CD4-positive, alpha-beta memory T cell (primary cell): Measurements from ENCODE around the gene UPK2. TPM values are rescaled to one million over a fixed set of nuclear protein-coding genes. Genes with fewer than 3 reads are reported as not detected.
"Not testable (repeated sequence)": the region's sequence is repeated elsewhere in the genome, so short reads cannot be mapped to it uniquely, and the experiment has no call there.

Experiments used
- CTCF ChIA-PET: fragments of 350-600 bp; sonication (Branson Sonifier 250); formaldehyde crosslinking; loops from one replicate; lab custom pipeline; 2021; ENCODE audit warnings: inconsistent platforms; ENCODE audit not compliant: partially characterized antibody; lab: Charles Lee
- POLR2A ChIA-PET: fragments of 350-600 bp; sonication (Branson Sonifier 250); formaldehyde crosslinking; loops from one replicate; lab custom pipeline; 2021; ENCODE audit not compliant: partially characterized antibody; lab: Charles Lee
- DNase-seq, 5 donors: peaks; one replicate each; pipeline versions ENCODE4 v3.0.0 to v3.0.0-alpha.2; 2020 to 2022; ENCODE audit warnings: mixed read lengths in 1 of 5
- H3K27ac ChIP-seq: one replicate; pipeline ENCODE4 v1.7.0; 2013; ENCODE audit warnings: low read depth, low read length
- H3K27me3 ChIP-seq: 2 replicates; pipeline ENCODE4 v1.7.0; 2013; ENCODE audit warnings: mild to moderate bottlenecking, low read length, moderate library complexity; ENCODE audit not compliant: insufficient read depth
- H3K36me3 ChIP-seq: 2 replicates; pipeline ENCODE4 v1.7.0; 2013; ENCODE audit warnings: mild to moderate bottlenecking, low read length, moderate library complexity; ENCODE audit not compliant: insufficient read depth
- H3K4me1 ChIP-seq: 2 replicates; pipeline ENCODE4 v1.7.0; 2013; ENCODE audit warnings: mild to moderate bottlenecking, low read length, moderate library complexity; ENCODE audit not compliant: insufficient read depth
- H3K4me3 ChIP-seq, 2 donors: one replicate each; pipeline ENCODE4 v1.7.0; 2013; ENCODE audit warnings: low read length in 2 of 2, mild to moderate bottlenecking in 1 of 2
- H3K9me3 ChIP-seq, 2 donors: one replicate each; pipeline ENCODE4 v1.7.0; 2013; ENCODE audit warnings: low read length in 2 of 2, control low read depth in 1 of 2; ENCODE audit not compliant: control insufficient read depth in 1 of 2
- H3K27ac Mint-ChIP-seq, 7 donors: one replicate each; pipeline ENCODE4 v1.8.0; 2020 to 2021; ENCODE audit warnings: mixed read lengths in 7 of 7, mild to moderate bottlenecking in 6 of 7, inconsistent platforms in 3 of 7, moderate library complexity in 3 of 7
- H3K27me3 Mint-ChIP-seq, 2 donors: one replicate each; pipeline ENCODE4 v1.8.0; 2020 to 2021; ENCODE audit warnings: mixed read lengths in 2 of 2
- H3K36me3 Mint-ChIP-seq, 2 donors: one replicate each; pipeline ENCODE4 v1.8.0; 2020 to 2021; ENCODE audit warnings: mixed read lengths in 2 of 2, inconsistent platforms in 1 of 2, mild to moderate bottlenecking in 1 of 2
- H3K4me1 Mint-ChIP-seq, 4 donors: one replicate each; pipeline ENCODE4 v1.8.0; 2020 to 2021; ENCODE audit warnings: mixed read lengths in 4 of 4, mild to moderate bottlenecking in 1 of 4
- H3K4me3 Mint-ChIP-seq, 8 donors: one replicate each; pipeline ENCODE4 v1.8.0; 2020 to 2021; ENCODE audit warnings: mixed read lengths in 8 of 8, mild to moderate bottlenecking in 7 of 8, moderate library complexity in 6 of 8, inconsistent platforms in 3 of 8
- H3K9me3 Mint-ChIP-seq, 8 donors: one replicate each; pipeline ENCODE4 v1.8.0; 2020 to 2021; ENCODE audit warnings: mixed read lengths in 8 of 8, mild to moderate bottlenecking in 5 of 8, inconsistent platforms in 3 of 8, moderate library complexity in 1 of 8
- intact Hi-C: fragments of 100-400 bp; cut with micrococcal nuclease; formaldehyde crosslinking; loops from one replicate; pipeline ENCODE4 v1.15.1; 2023
- polyA plus RNA-seq, 2 donors: library from polyadenylated mRNA; unstranded; fragments of 300-500 nt; fragmentation: Illumina TruSeq; gene quantifications; one replicate each; pipeline ENCODE4 v1.2.3, GENCODE V29; 2021
- total RNA-seq, 2 experiments: library from RNA; stranded (reverse); gene quantifications; one replicate each; pipeline ENCODE4 v1.2.3, GENCODE V29; 2021

UPK2 gene
- total and polyA plus RNA-seq, 4 experiments from 2014 or later: not detected

DNA sequence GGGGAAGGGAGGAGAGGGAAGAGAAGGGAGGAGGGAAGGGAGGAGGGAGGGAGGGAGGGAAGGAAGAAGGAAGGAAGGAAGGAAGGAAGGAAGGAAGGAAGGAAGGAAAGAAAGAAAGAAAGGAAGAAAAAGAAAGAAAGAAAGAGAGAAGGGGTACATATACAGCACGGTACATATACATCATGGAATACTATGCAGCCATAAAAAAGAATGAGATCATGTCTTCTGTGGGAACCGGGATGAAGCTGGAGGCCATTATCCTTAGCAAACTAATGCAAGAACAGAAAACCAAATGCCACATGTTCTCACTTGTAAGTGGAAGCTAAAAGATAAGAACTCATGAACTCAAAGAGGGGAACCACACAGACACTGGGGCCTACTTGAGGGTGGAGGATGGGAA, 13.4 kb downstream of the UPK2 start:
- H3K27ac Mint-ChIP-seq, H3K9me3 ChIP-seq, H3K4me3 ChIP-seq, H3K27me3 ChIP-seq, H3K4me1 Mint-ChIP-seq, H3K4me1 ChIP-seq, H3K36me3 ChIP-seq, H3K36me3 Mint-ChIP-seq, POLR2A ChIA-PET, H3K27ac ChIP-seq, intact Hi-C loops, H3K9me3 Mint-ChIP-seq, DNase-seq, H3K4me3 Mint-ChIP-seq, CTCF ChIA-PET: not testable (repeated sequence)
- H3K27me3 Mint-ChIP-seq: peaks cover 10 to 13% of the 10 kb centered on the region in 2 donors

GRCh38 chr11:118971646-118972045, 15.5 kb downstream of the UPK2 start, which contains the start of gene FOXR1:
Gene FOXR1, plus strand, starts transcription at chr11:118971761. Its CDS starts 171 bp downstream, at chr11:118971932.
- Histone ChIP-seq H3K27me3 (no peaks in the 10 kb centered on the region), H3K36me3 (no peaks in the 10 kb centered on the region), H3K4me3 (no peak within 1 kb of the TSS), H3K27ac (no peak within 1 kb of the TSS), H3K4me1 (no peaks in the 10 kb centered on the region), H3K9me3 (no peaks in the 10 kb centered on the region)
- DNase-seq: no peak
- Mint-ChIP-seq H3K4me3 (no peak within 1 kb of the TSS), H3K27me3 (peaks cover 15 to 20% of the 10 kb centered on the region in 2 donors), H3K4me1 (no peaks in the 10 kb centered on the region), H3K27ac (no peak within 1 kb of the TSS), H3K9me3 (no peaks in the 10 kb centered on the region), H3K36me3 (no peaks in the 10 kb centered on the region)
- ChIA-PET POLR2A (no interaction called here), CTCF (no interaction called here)
- intact Hi-C loops: no loop called here

GRCh38 chr11:118973985-118974384, 17.9 kb downstream of the UPK2 start:
- Mint-ChIP-seq H3K36me3 (no peaks in the 10 kb centered on the region), H3K4me3 (no peak overlapping the region), H3K9me3 (no peaks in the 10 kb centered on the region), H3K27me3 (peaks cover 18 to 19% of the 10 kb centered on the region in 2 donors), H3K27ac (no peak overlapping the region), H3K4me1 (peaks cover 0 to 1% (median 0%) of the 10 kb centered on the region in 4 donors)
- Histone ChIP-seq H3K36me3 (no peaks in the 10 kb centered on the region), H3K9me3 (no peaks in the 10 kb centered on the region), H3K27ac (no peak overlapping the region), H3K4me3 (no peak overlapping the region), H3K4me1 (no peaks in the 10 kb centered on the region), H3K27me3 (no peaks in the 10 kb centered on the region)
- intact Hi-C loops: no loop called here
- no peak for DNase-seq
- POLR2A ChIA-PET: no interaction called here
- CTCF ChIA-PET: interaction anchor here (0.6 kb wide), 1 partner anchor 17 kb away, joined by 3 read pairs; no protein-coding TSS in a partner anchor

DNA sequence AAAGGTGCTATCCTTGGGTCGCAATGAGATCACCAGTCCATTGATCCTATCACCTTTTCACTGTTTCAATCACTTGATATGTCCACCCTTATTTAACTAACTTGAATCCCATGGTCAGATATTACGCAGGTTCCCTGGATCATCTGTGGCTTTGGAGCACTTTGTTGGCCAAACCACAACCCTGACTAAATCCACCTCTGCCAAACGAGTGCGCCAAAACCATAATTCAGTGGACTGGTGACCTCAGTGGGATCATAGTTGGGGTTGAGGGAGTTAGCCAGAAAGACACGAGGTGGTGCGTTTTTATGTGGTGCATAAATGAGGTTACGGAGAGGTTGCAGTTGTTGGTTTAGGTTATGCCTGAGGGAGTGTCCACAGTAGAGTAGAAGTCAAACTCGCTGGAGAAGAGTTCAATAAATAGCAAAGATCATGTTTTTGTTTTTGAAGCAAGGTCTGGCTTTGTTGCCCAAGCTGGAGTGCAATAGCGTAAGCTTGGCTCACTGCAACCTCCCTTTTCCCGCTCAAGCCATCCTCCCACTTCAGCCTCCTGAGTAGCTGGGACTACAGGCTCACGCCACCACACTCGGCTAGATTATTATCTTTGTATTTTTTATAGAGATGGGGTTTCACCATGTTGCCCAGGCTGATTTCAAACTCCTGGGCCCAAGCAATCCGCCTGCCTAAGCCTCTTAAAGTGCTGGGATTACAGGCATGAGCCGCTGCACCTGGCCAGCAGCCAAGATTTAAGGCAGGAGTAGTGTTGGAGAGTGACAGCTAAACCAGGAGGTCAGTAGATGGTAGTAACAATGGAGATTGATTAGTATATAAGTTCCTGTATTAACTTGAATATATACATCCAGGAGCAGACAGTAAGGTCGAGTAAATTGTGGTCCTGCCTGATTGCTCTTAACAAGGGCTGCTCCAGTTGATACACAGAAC, 19.9 kb downstream of the UPK2 start:
- Histone ChIP-seq H3K27me3 (no peaks in the 10 kb centered on the region), H3K27ac (no peak overlapping the region), H3K4me1 (no peaks in the 10 kb centered on the region), H3K36me3 (no peaks in the 10 kb centered on the region), H3K4me3 (no peak overlapping the region), H3K9me3 (no peaks in the 10 kb centered on the region)
- Mint-ChIP-seq H3K4me1 (peaks cover 0 to 1% (median 0%) of the 10 kb centered on the region in 4 donors), H3K36me3 (no peaks in the 10 kb centered on the region), H3K4me3 (no peak overlapping the region), H3K27ac (no peak overlapping the region), H3K27me3 (peaks cover 14 to 15% of the 10 kb centered on the region in 2 donors), H3K9me3 (no peaks in the 10 kb centered on the region)
- CTCF ChIA-PET: no interaction called here
- DNase-seq: no peak
- intact Hi-C loops: no loop called here
- POLR2A ChIA-PET: no interaction called here

GRCh38 chr11:118979434-118979833, 23.3 kb downstream of the UPK2 start:
- no peaks in the 10 kb centered on the region for H3K9me3 Mint-ChIP-seq
- Histone ChIP-seq H3K4me3 (no peak overlapping the region), H3K27me3 (no peaks in the 10 kb centered on the region), H3K4me1 (no peaks in the 10 kb centered on the region), H3K27ac (no peak overlapping the region), H3K36me3 (no peaks in the 10 kb centered on the region), H3K9me3 (no peaks in the 10 kb centered on the region)
- H3K27ac Mint-ChIP-seq: peak overlapping the region in 1 of 7 donors; percentile 7
- no peaks in the 10 kb centered on the region for H3K36me3 Mint-ChIP-seq
- H3K4me3 Mint-ChIP-seq: no peak overlapping the region
- CTCF ChIA-PET: no interaction called here
- POLR2A ChIA-PET: no interaction called here
- no peak for DNase-seq
- intact Hi-C loops: no loop called here
- peaks cover 7 to 8% of the 10 kb centered on the region in 2 donors for H3K27me3 Mint-ChIP-seq
- H3K4me1 Mint-ChIP-seq: peaks cover 0 to 1% (median 0%) of the 10 kb centered on the region in 4 donors

- H3K9me3 Mint-ChIP-seq: no peaks in the 10 kb centered on the region
- H3K4me3 ChIP-seq: no peak overlapping the region
- no peak overlapping the region for H3K27ac ChIP-seq
- CTCF ChIA-PET: no interaction called here
- peaks cover 0 to 1% (median 0%) of the 10 kb centered on the region in 4 donors for H3K4me1 Mint-ChIP-seq
- no peaks in the 10 kb centered on the region for H3K36me3 ChIP-seq
- DNase-seq: no peak
- no peak overlapping the region for H3K4me3 Mint-ChIP-seq
- no peaks in the 10 kb centered on the region for H3K36me3 Mint-ChIP-seq
- peaks cover 3 to 4% of the 10 kb centered on the region in 2 donors for H3K27me3 Mint-ChIP-seq
- no peaks in the 10 kb centered on the region for H3K27me3 ChIP-seq
- POLR2A ChIA-PET: no interaction called here
- no peaks in the 10 kb centered on the region for H3K9me3 ChIP-seq
- H3K4me1 ChIP-seq: no peaks in the 10 kb centered on the region
- no peak overlapping the region for H3K27ac Mint-ChIP-seq
- intact Hi-C loops: no loop called here
Observed at GRCh38 chr11:118980191-118980881, 24.2 kb downstream of the UPK2 start.

- DNase-seq, H3K27me3 ChIP-seq, H3K27ac ChIP-seq, H3K36me3 Mint-ChIP-seq, H3K27me3 Mint-ChIP-seq, H3K4me3 ChIP-seq, H3K4me1 Mint-ChIP-seq, intact Hi-C loops, H3K9me3 Mint-ChIP-seq, H3K9me3 ChIP-seq, H3K4me3 Mint-ChIP-seq, H3K36me3 ChIP-seq, H3K27ac Mint-ChIP-seq, H3K4me1 ChIP-seq: not testable (repeated sequence)
- CTCF ChIA-PET: interaction anchor here (0.8 kb wide), 1 partner anchor 27 kb away, joined by 5 read pairs; no protein-coding TSS in a partner anchor
- POLR2A ChIA-PET: interaction anchor here (1.3 kb wide), 1 partner anchor 13 kb away, joined by 3 read pairs; the partner anchor contains the start of gene CENATAC
Observed at GRCh38 chr11:118984337-118984736, 28.2 kb downstream of the UPK2 start.
